Measurements from ENCODE around the gene NDUFAF2. TPM values are rescaled to one million over a fixed set of nuclear protein-coding genes. Genes with fewer than 3 reads are reported as not detected.

Gene NDUFAF2
- total and polyA plus RNA-seq, 2 of the 13 experiments (the other 11 are each of a cell fraction or from before 2014, with no cell fraction given) = 34.0 to 78.4 TPM

DNA sequence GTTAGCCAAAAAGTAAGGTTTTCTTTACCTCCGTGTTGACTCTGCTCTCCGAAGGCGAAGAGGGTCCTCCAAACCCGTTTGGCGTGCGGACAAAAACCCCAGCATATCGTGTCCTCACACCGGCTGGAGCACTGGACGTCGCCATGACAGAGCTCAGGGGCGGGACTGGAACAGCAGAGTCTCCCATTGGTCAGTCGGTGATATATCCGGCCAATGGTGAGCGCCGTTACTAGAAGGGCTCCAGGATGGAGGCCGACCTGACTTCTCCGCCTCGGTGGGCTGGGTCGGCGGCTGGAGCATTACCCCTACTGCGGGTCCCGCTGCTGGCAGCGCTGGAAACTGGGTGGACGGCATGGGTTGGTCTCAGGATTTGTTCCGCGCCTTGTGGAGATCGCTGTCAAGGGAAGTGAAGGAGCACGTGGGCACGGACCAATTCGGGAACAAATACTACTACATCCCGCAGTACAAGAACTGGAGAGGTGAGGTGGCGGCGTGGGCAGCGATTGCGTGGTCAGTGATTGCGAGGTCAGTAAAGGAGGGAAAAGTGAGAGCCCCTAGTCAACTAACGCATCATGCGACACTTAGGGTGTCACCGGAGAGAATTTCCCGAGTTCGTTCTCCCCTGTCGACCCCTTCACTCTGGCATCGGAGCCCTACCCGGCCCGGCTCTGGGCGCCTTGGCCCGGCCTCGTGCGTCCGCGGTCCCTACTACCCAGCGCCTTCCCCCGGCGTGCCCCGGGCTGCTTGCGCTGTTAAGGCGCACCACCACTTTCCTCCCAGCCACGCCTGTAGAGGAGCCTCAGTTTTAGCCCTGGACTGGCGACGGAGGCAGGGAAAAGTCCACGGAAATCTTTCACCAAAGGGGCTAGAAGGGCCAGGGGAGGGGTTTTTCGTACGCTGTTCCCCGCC, at the start of gene NDUFAF2, which contains the start of gene ERCC8 (continued):
- TF ChIP-seq ZNF710 (CRISPR knock-in tag; IDR thresholded peaks at IDR 0.05; ENCODE audit: borderline replicate concordance) (no peak), FOXA1 (IDR thresholded peaks at IDR 0.05) (no peak), FOXA1 (CRISPR knock-in tag; IDR thresholded peaks at IDR 0.05) (no peak), THAP7 (CRISPR knock-in tag; IDR thresholded peaks at IDR 0.05) (no peak; the same call in 1 of the 2 replicates), MXD3 (CRISPR knock-in tag; IDR thresholded peaks at IDR 0.05) (no peak), ISX (CRISPR knock-in tag; conservative IDR thresholded peaks at IDR 0.05) (no peak), ZNF350 (CRISPR knock-in tag; IDR thresholded peaks at IDR 0.05; ENCODE audit: borderline replicate concordance, low read depth) (no peak), KLF16 (CRISPR knock-in tag; IDR thresholded peaks at IDR 0.05) (no peak; a peak in 1 of 4 replicates), ZNF883 (CRISPR knock-in tag; IDR thresholded peaks at IDR 0.05; ENCODE audit: not compliant biosample characterization) (peak; percentile 59), ZFP41 (CRISPR knock-in tag; IDR thresholded peaks at IDR 0.05; ENCODE audit: borderline replicate concordance) (no peak), EED (CRISPR knock-in tag; IDR thresholded peaks at IDR 0.05) (0 out of 2 replicates have a peak, but pooled peaks have one; percentile 47), EHMT2 (IDR thresholded peaks at IDR 0.05; ENCODE audit: borderline replicate concordance, low read depth, low read length) (no peak), AGO2 (optimal IDR thresholded peaks at IDR 0.05; ENCODE audit: low read depth, low read length) (peak; percentile 54), ZBTB3 (CRISPR knock-in tag; IDR thresholded peaks at IDR 0.05; ENCODE audit: borderline replicate concordance, low read depth) (no peak), ZNF337 (CRISPR knock-in tag; IDR thresholded peaks at IDR 0.05; ENCODE audit: borderline replicate concordance, low read depth) (peak; percentile 67; the same call in 1 of the 2 replicates), ZSCAN30 (CRISPR knock-in tag; IDR thresholded peaks at IDR 0.05) (no peak), SP140L (CRISPR knock-in tag; IDR thresholded peaks at IDR 0.05; ENCODE audit: borderline replicate concordance) (no peak), ZNF597 (CRISPR knock-in tag; IDR thresholded peaks at IDR 0.05) (no peak), KDM6A (CRISPR knock-in tag; IDR thresholded peaks at IDR 0.05; ENCODE audit: low read depth) (no peak)
- TF ChIP-seq, protein P1, sequence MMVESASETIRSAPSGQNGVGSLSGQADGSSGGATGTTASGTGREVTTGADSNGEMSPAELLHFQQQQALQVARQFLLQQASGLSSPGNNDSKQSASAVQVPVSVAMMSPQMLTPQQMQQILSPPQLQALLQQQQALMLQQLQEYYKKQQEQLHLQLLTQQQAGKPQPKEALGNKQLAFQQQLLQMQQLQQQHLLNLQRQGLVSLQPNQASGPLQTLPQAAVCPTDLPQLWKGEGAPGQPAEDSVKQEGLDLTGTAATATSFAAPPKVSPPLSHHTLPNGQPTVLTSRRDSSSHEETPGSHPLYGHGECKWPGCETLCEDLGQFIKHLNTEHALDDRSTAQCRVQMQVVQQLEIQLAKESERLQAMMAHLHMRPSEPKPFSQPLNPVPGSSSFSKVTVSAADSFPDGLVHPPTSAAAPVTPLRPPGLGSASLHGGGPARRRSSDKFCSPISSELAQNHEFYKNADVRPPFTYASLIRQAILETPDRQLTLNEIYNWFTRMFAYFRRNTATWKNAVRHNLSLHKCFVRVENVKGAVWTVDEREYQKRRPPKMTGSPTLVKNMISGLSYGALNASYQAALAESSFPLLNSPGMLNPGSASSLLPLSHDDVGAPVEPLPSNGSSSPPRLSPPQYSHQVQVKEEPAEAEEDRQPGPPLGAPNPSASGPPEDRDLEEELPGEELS (CRISPR knock-in tag; IDR thresholded peaks at IDR 0.05) = peak; percentile 29; the same call in 1 of the 2 replicates
- TF ChIP-seq, protein P2, sequence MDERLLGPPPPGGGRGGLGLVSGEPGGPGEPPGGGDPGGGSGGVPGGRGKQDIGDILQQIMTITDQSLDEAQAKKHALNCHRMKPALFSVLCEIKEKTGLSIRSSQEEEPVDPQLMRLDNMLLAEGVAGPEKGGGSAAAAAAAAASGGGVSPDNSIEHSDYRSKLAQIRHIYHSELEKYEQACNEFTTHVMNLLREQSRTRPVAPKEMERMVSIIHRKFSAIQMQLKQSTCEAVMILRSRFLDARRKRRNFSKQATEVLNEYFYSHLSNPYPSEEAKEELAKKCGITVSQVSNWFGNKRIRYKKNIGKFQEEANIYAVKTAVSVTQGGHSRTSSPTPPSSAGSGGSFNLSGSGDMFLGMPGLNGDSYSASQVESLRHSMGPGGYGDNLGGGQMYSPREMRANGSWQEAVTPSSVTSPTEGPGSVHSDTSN (CRISPR knock-in tag; IDR thresholded peaks at IDR 0.05) = no peak
